HG02870 (cell line): ENCODE measurements around the gene MRTFB.
"Not testable (repeated sequence)": the region's sequence is repeated elsewhere in the genome, so short reads cannot be mapped to it uniquely, and the experiment has no call there.

ENCODE experiments used
- ATAC-seq: cut with Tn5 transposase; IDR thresholded peaks from one replicate; pipeline ENCODE4 v1.9.1; 2021; ENCODE audit warnings: mild to moderate bottlenecking, moderate library complexity; ENCODE audit not compliant: unreplicated experiment

The MRTFB gene

GRCh38 chr16:14182999-14183398, 111.9 kb downstream of the MRTFB start:
- no peak for ATAC-seq

DNA sequence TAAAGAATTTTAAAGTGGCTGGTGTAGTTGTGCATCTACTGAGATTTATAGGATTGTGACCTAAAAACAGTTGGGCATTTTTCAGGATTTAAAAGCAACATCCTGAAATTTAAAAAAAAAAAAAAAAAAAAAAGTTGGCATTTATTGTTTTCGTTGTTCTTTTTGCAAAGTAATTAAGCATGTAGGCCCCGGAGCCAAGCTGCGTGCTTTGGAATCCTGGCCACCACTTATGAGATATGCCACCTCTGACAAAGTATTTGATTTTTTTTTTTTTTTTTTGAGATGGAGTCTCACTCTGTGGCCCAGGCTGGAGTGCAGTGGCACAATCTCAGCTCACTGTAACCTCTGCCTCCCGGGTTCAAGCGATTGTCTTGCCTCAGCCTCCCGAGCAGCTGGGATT, 112.8 kb downstream of the MRTFB start:
- ATAC-seq = not testable (repeated sequence)

- ATAC-seq = no peak
These were observed 115.1 kb downstream of the MRTFB start for GRCh38 chr16:14186007-14186794.

- ATAC-seq = no peak
These were observed 115.7 kb downstream of the MRTFB start for GRCh38 chr16:14186795-14187221.

- ATAC-seq = no peak
These were observed 116.6 kb downstream of the MRTFB start for GRCh38 chr16:14187517-14188338.

GRCh38 chr16:14193316-14193871, 122.3 kb downstream of the MRTFB start:
- peak; percentile 87 for ATAC-seq

- no peak for ATAC-seq
These were observed 123.6 kb downstream of the MRTFB start for GRCh38 chr16:14194721-14195120.

- ATAC-seq = no peak
These were observed 124.9 kb downstream of the MRTFB start for GRCh38 chr16:14196011-14196410.

DNA sequence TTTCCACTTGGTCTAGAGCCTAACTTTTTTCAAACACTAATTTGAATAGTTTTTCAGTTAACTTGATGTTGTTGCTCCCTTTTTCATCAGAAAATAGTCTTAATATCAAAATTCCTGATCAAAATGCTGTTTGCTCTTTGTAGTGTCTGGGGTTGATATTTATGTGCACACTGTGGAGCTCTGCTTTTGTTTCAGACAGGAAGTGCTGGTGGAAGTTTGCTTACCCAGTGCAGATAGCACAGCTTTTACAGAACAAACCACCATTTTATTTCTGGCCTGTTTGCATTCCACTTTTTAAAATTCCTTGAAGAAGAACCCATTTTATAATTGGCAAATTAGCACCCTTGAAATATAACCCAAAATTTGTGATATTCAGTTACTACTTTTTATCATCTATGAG, 125.4 kb downstream of the MRTFB start:
- ATAC-seq = no peak

DNA sequence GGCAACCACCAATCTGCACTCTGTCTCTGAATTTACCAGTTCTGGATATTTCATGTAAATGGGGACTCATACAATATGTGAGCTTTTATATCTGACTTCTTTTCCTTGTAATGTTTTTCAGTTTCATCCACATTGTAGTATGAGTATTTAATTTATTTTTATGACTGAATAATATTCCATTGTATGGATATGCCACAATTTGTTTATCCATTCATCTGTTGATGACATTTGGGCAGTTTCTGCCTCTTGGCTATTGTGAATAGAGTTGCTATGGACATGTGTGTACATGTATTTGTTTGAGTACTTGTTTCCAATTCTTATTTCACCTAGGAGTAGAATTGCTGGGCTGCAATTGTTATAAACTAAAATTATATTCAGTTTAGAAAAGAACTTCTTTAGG, 126.9 kb downstream of the MRTFB start:
- ATAC-seq = no peak

DNA sequence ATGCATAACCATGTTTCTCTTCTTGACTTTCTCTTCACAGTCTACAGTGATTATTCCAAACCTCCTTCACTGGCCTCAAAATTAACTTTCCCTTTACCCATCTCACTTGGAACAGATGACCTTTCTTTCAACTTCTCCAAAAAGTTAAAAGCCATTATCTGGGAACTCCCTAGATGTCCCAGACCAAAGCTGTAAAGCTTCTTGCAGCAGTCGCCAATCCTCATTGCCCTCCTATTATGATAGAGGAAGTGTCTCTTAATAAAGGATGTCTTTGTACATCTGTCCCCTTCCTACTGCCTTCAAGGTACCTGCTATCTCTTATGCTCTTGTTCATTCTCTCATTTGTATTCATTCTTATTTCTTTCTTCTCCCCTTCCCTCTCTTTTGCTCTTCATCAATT, 127.5 kb downstream of the MRTFB start:
- ATAC-seq = no peak

DNA sequence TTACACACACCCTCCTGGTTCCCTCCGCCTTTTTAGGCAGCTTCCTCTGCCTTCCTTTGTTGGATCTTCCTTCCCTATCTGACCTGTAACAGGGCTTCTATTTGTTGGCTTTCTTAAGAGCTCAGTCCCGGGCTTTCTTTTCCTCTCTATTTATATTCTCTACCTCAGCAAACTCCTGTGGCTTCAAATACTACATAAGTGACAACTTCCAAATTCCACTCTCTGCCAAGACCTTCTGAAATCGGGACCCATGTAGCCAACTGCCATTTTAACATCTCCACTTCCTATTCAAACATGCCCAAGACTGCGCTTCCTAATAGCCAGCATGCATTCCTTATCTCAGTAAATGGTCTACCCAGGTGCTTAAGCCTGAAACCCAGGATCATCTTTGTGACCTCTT, 128.1 kb downstream of the MRTFB start:
- no peak for ATAC-seq

GRCh38 chr16:14199624-14200023, 128.5 kb downstream of the MRTFB start:
- no peak for ATAC-seq

- ATAC-seq = no peak
These were observed 131.0 kb downstream of the MRTFB start for GRCh38 chr16:14202095-14202494.

- ATAC-seq = no peak
These were observed 131.6 kb downstream of the MRTFB start for GRCh38 chr16:14202697-14203096.

DNA sequence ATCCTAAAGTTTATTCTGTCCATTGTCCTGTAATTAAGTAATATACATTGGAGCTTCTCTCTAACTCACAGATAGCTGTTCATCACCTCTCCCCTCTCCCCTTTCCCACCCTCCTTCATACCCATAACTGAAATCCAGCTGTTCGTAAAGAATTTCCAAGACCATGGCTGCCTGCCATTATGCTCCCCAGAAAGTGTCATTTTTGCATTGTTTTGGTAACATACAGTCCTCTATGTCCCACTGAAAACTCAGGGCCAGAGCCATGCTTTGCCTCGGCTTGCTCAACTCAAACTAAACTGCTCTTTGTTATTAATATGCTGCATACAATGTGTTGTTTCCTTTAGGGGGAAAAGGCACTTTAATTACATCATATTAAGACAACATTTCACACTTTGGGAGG, 132.0 kb downstream of the MRTFB start:
- ATAC-seq = no peak

DNA sequence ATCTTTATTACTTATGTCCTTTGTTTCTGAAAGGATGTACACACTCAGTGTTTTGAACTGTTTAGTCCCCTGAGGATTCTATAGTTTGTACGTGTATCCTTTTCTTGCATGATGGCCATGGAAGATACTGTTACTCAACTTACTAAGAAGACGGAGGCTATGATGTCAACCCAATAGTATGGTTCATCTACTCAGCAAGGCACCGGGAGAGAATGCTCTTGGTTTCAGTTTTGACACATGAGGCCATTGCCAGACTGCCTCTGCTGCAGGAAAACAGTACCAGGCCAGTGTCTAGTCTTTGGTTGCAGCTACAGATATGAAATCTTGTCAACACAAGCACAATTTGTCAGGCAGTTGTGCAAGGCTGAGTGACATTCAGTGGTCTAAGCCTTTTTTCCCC, 134.5 kb downstream of the MRTFB start:
- no peak for ATAC-seq

- ATAC-seq = no peak
These were observed 140.9 kb downstream of the MRTFB start for GRCh38 chr16:14211856-14212543.

DNA sequence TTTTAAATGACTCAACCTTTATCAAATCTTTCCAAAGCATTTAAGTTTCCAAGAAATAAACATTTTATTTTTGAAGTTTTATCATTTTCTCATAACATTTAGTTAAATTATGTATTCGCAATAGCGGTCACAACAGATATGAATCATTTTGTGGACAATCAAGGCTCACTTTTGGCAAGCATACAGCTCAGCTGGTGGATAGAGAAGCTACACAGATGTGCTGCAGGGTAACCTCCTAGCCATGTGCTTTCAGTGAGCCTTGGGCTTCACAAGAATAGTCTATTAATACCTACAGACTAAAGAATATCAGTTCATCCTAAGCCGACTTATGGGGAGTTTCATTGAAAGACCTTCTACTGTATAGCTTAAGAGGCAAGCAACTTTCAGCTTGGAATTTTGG, 144.8 kb downstream of the MRTFB start:
- no peak for ATAC-seq

DNA sequence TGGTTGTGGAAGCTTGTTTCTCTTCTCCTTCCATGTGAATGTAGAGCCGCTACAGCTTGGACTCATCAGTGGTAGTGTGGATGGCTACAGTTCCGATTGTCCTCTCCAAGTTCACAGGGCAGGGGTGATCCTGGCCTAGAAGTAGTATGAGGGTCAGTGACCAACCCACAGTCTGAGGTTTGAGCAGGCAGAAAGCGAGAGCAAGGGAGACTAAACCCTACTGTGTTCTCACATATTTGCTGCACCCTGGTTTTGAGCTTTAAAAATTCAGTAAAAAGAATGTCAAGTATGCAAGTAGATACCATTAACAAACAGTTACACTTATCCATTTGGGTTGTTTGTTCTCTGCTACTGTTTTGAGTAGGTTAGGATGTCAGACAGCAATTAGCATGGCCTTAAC, 148.9 kb downstream of the MRTFB start:
- ATAC-seq = no peak

GRCh38 chr16:14223632-14224031, 152.5 kb downstream of the MRTFB start:
- no peak for ATAC-seq
